ENCODE data around the gene FAM163B.

Gene FAM163B

GRCh38 chr9:133609311-133610098 lies at the start of gene FAM163B:
Gene FAM163B, minus strand, starts transcription at chr9:133609389. Its CDS starts 29,166 bp downstream, at chr9:133580223.
- no peak within 1 kb of the TSS for H3K27ac ChIP-seq
- no peak for DNase-seq (ENCODE audit: low spot score)
- H3K4me3 ChIP-seq = peak within 1 kb of the TSS; percentile 50
- no peak for TF ChIP-seq CTCF (IDR thresholded peaks at IDR 0.05)

DNA sequence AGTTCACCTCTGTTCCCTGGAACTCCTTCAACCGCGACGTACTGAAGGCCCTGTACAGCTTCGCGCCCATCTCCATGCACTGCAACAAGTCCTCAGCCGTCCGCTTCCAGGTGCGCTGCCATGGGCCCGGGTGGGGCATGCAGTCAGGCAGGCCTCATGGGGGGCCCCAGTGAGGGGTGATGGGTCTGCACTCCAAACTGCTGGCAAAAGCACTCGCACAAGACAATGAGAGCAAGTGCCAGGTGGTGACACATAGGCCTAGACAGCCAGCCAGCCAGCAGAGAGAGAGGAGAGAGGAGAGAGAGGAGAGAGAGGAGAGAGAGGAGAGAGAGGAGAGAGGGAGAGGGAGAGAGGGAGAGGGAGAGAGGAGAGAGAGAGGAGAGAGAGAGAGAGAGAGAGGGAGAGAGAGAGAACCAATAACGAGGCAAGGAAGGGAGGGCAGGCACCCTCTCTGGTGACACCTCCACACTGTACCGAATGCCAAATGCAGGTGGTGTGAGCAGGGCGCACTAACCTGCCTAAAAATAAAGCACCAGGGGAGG lies 48.0 kb upstream of the FAM163B start:
- no peak for DNase-seq (ENCODE audit: low spot score)
- H3K4me3 ChIP-seq = no peak overlapping the region
- TF ChIP-seq CTCF (IDR thresholded peaks at IDR 0.05) = no peak
- H3K27ac ChIP-seq = no peak overlapping the region

- H3K4me3 ChIP-seq = no peak overlapping the region
- no peak for TF ChIP-seq CTCF (IDR thresholded peaks at IDR 0.05)
- DNase-seq (ENCODE audit: low spot score) = no peak
- H3K27ac ChIP-seq = no peak overlapping the region
Observed at GRCh38 chr9:133656211-133657119, 47.3 kb upstream of the FAM163B start.

DNA sequence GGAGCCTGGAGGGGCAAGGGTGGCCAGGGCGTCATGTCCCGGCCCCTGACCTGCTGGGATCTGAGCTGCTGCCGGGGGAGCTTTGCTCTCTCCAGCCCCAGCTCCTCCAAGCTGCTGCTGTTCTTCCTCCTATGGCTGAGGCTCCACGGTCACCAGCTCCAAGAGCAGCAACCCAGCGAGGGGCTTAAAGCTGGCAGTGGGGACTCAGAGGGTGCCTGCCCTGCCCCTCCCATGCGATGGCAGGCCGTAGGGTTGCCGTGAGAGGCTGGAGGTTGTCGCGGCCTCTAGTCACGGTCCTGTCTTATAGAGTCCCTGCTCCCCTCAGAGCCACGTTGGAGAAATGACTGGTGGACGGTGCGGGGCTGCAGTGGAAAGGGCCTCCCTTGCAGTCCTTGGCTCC lies 46.5 kb upstream of the FAM163B start:
- H3K4me3 ChIP-seq = no peak overlapping the region
- DNase-seq (ENCODE audit: low spot score) = no peak
- H3K27ac ChIP-seq = no peak overlapping the region
- TF ChIP-seq CTCF (IDR thresholded peaks at IDR 0.05) = no peak

- no peak for TF ChIP-seq CTCF (IDR thresholded peaks at IDR 0.05)
- Histone ChIP-seq H3K27ac (no peak overlapping the region), H3K4me3 (no peak overlapping the region)
- no peak for DNase-seq (ENCODE audit: low spot score)
Observed at GRCh38 chr9:133654736-133655657, 45.8 kb upstream of the FAM163B start.

- no peak for DNase-seq (ENCODE audit: low spot score)
- Histone ChIP-seq H3K4me3 (no peak overlapping the region), H3K27ac (no peak overlapping the region)
- TF ChIP-seq CTCF (IDR thresholded peaks at IDR 0.05) = no peak
Observed at GRCh38 chr9:133653638-133654037, 44.4 kb upstream of the FAM163B start.

Data from coronary artery (tissue), 2 donors.